GM12891 (cell line): ENCODE measurements around the gene HOXB7.

Source experiments
- DNase-seq: peaks from one replicate; pipeline ENCODE4 v3.0.0; 2011; ENCODE audit warnings: low spot score; ENCODE audit not compliant: insufficient read length
- FAIRE-seq: peaks from 2 replicates; lab custom pipeline; 2011; peaks lifted over from hg19 to GRCh38; lab: Jason Lieb, UNC
- PAX5 ChIP-seq: IDR thresholded peaks from 2 replicates; pipeline ENCODE4 v1.6.1; 2011; ENCODE audit warnings: low read length, moderate library complexity, mild to moderate bottlenecking; ENCODE audit not compliant: insufficient read depth, severe bottlenecking
- POLR2A ChIP-seq: IDR thresholded peaks from 2 replicates; pipeline ENCODE4 v1.6.1; 2011; ENCODE audit warnings: low read depth, low read length, control low read depth
- POLR2AphosphoS5 ChIP-seq: IDR thresholded peaks from 2 replicates; pipeline ENCODE4 v1.6.1; 2011; ENCODE audit warnings: low read depth, low read length, control low read depth
- POU2F2 ChIP-seq: IDR thresholded peaks from 2 replicates; pipeline ENCODE4 v1.6.1; 2011; ENCODE audit warnings: low read depth, mild to moderate bottlenecking, control low read depth, low read length, moderate library complexity
- SPI1 ChIP-seq: IDR thresholded peaks from 2 replicates; pipeline ENCODE4 v1.6.1; 2011; ENCODE audit warnings: low read depth, low read length, control low read depth
- TAF1 ChIP-seq: IDR thresholded peaks from 2 replicates; pipeline ENCODE4 v1.6.1; 2011; ENCODE audit warnings: low read depth, low read length, control low read depth

The HOXB7 gene

DNA sequence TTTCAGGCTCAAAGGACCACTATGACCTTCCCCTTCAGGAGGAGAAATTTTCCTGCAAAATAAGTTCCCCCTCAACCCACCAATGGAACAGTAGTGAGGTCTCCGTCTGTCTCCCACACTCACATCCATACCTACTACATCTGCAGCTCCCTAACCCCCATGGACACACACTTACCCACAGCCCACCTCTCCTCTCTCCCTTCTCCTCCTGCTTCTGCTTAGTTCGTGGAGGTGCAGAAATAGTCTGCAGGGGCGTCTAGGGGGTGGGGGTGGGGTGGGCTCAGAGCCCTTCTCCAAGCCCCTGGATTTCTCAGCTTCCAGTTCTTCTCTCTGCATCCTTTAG is 41.6 kb downstream of the HOXB7 start:
- DNase-seq, result no peak

DNA sequence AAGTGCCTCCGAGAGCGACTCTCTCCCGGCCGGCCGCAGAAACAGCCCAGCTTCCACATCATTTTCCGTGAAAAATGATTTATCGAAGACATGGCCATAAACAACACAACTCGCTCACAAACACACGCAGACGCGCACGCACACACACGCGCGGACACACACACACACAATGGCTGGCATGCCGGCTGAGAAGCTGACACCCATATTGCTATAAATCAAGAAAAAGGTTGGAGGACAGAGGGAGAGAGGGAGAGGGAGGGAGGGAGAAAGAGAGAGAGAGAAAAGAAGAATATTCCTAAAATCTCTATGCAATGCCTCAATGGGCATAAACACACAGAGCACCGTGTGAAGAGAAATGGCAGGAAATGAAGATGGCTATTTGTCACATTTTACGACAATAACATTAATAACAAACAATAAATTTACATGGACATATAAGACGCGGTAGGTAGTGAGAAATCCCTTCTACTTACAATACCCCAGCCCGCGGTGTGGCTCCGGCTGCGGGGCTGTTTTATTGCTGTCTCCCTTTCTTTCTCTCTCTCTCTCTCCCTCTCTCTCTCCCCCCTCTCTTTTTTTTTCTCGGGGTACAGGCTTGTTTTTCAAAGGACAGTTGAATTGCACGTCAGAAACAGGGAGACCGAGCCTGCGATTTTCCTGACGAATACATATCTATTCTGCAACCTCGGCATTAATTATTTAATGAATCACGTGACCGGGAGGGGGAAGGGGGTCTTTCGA is 42.1 kb downstream of the HOXB7 start:
- TF ChIP-seq POLR2A (no peak), POU2F2 (no peak), SPI1 (no peak), TAF1 (no peak), PAX5 (no peak), POLR2AphosphoS5 (no peak)
- FAIRE-seq (no peak), DNase-seq (no peak)

More for the DNA sequence above, 41.6 kb downstream of the HOXB7 start:
- peak; percentile 5 for FAIRE-seq
- TF ChIP-seq POLR2AphosphoS5 (no peak), POU2F2 (no peak), POLR2A (no peak), TAF1 (no peak), PAX5 (no peak), SPI1 (no peak)

DNA sequence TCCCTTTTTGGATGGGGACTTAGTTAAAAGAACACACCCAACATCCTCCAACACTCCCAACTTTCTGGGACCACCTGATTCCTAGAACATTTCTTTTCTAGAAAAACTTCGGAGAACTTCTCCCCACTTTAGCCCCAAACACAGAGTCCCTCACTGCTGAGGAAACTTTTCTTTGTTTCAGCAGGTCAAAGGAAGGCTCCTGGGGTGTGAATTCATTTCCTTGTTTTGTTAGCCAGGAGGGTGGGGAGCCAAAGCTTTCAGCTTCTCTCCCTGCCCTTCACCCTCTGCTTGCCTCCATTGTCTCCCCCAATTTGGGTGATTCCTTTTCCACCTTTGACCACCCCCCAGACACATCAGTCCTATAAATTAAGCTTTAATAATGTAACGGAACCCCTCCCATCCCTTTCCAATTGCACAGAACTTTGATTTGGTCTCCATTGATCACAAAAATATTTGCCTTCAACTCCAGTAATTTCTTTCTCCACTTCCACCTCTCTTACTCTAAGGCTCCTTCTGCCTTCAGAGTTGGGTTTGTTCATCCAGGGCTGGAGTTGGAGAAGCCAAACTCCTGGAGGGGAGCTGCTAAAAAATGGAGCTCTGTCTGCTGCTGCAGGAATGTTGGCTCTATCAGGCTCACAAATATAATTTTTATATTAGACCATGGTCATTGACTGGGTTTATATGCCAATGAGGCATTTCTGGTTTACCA is 43.0 kb downstream of the HOXB7 start:
- TF ChIP-seq PAX5 (no peak), SPI1 (no peak), POU2F2 (no peak), TAF1 (no peak), POLR2AphosphoS5 (no peak), POLR2A (no peak)

DNA sequence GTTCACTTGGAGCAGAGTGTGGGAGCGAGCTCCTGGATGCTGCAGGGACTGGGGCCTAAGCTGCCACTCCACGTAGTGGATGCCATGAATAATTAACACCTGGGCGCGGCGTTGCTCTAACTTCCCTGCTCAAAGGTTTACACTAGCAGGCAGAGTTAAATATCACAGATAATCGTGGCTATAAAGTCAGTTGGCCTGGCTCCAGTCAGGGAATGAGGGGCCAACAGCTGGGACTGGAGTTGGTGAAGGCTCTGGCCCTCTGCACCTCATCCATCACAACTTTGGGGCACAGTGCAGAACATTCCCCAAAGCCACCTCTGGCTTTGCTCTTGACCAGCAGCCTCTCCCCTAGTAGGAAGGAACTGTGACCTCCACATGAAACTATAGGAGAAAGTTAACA is 43.6 kb downstream of the HOXB7 start:
- FAIRE-seq, result no peak
- TF ChIP-seq PAX5 (no peak), POLR2A (no peak), TAF1 (no peak), POLR2AphosphoS5 (no peak), SPI1 (no peak), POU2F2 (no peak)

More for the DNA sequence above, 43.0 kb downstream of the HOXB7 start:
- no peak for DNase-seq
- FAIRE-seq, result no peak

DNA sequence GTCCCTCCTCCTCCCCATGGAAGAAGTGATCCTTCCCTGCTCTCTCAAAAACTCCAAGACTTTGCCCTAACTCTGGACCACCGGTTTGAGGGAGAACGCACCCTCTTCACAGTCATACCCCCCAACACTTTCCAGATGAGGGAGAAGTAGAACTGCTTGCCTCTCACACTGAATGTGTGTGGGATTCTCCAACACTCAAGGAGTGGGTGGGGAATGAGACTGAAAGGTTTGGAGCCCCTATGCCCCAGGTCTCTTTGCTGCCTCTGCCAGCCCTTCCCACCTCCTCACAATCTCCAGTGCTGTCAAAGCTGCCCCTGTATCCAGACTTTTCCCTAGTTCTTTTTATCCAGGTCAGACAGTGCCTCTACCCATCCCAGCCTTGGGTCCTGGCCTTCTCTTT is 44.1 kb downstream of the HOXB7 start:
- TF ChIP-seq POU2F2 (no peak), SPI1 (no peak), POLR2A (no peak), TAF1 (no peak), PAX5 (no peak), POLR2AphosphoS5 (no peak)
- no peak for FAIRE-seq
- no peak for DNase-seq

More for the DNA sequence above, 43.6 kb downstream of the HOXB7 start:
- no peak for DNase-seq

DNA sequence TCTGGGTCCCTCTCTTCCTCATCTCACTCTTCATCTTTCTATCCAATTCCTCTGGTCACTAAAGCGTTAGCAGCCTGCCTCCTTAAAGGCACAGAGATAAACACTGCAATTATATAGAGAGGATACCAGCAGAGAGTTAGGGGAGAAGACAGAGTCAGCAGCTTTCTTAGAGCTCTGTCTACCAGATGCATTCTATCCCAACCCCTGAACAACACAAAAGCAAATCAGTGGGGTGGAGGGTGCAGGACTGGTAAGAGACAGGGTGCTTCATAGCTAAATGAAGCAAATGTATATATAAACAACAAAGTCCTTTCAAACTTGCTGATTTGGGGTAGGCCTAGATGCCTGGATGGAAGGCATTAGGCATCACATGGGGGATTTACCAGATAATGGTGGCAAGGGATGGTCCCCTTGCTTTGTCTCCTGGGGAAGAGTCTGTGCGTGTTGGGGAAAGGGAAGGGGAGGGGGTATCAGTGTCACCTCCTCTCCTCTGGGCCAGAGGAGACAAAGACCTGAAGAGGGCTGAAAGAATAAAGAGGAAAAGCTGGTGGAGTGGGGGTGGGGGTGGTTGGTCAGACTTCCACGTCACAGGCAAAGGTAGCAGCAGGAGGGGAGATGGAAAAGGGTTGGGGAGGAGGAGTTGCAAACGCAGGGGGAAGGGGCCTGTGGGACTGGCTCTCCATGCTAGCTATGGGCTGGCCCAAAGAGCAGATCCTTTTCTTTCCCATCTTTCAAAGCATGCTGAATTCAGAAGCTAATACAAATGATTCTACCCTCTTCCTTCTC is 44.7 kb downstream of the HOXB7 start:
- DNase-seq (no peak), FAIRE-seq (no peak)
- TF ChIP-seq POU2F2, result no peak
- TF ChIP-seq TAF1, result no peak
- TF ChIP-seq POLR2AphosphoS5, result no peak
- TF ChIP-seq PAX5, result no peak
- TF ChIP-seq POLR2A, result no peak
- no peak for TF ChIP-seq SPI1

DNA sequence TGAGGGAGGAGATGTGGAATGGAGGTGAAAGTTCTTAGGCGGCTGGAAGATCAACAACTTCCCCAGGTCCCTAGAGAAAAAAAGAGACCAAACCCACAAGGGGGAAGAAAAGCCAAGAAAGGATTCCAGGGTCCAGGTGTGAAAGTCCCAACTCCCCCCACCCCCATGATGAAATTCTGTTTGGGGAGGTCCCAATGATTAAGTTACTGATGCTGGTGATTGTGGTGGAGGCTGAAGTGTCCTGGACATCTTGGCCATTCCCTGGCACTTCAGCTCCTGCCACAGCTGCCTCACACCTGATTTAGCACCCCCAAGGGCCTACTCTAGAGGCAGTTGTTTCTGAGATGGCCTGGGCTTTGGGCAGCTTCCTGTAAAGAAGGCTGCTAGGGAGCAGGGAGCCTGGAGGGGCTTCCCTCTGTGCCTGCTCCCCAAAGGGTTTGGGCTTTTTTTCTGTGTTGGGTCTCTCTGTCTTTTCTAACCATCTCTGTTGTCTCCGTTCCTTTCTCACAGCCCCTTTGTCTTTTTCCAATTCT is 45.7 kb downstream of the HOXB7 start:
- FAIRE-seq (no peak), DNase-seq (no peak)
- no peak for TF ChIP-seq PAX5
- no peak for TF ChIP-seq TAF1
- TF ChIP-seq SPI1, result no peak
- no peak for TF ChIP-seq POLR2AphosphoS5
- no peak for TF ChIP-seq POU2F2
- TF ChIP-seq POLR2A, result no peak

DNA sequence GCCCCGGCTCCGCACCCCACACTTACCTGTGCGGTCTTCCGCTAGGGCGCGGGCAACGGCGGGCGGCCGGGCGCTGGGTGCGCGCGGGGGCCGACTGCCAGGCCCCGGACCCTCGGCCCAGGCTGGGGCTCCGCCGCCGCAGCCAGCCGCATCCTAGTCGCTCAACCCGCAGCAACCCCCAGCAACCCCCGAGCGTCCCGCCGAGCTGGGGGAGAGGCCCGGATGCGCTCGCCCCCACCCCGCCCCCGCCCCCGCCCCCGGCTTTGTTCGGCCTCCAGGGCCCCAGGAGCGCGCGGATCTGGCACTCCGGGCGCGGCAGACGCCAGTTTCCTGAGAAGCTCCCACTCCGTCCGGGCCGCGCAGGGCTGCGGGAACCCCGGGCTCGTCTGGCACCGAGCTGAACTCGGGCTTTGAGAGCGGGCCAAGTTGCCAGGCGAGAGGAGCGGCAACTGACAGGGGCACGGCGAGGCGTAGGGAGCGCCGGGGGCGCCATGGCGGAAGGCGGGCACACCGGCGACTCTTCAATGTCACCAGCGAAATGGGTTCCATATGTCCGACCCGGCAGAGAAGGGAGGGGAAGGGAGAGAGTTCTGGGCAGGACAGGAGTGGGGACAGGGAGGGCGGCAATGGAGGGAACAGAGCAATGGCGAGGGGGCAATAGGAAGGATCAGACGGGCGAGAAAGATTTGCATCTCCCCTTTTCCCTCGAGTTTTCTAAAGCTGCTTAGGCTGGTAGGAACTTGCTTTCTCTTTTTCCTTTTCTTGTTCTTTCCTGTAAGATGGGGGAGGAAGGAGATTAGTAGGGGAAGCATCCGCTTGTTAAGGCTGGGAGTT is 46.4 kb downstream of the HOXB7 start:
- no peak for DNase-seq
- TF ChIP-seq TAF1 (no peak), PAX5 (no peak), POLR2A (no peak), POU2F2 (no peak), POLR2AphosphoS5 (no peak), SPI1 (no peak)
- no peak for FAIRE-seq
